MG63 (cell line): Measurements from ENCODE around the gene KIF5A. TPM values are rescaled to one million over a fixed set of nuclear protein-coding genes. Genes with fewer than 3 reads are reported as not detected.
"Not testable (repeated sequence)": the region's sequence is repeated elsewhere in the genome, so short reads cannot be mapped to it uniquely, and the experiment has no call there.

ENCODE experiments used
- DNase-seq: peaks from one replicate; pipeline ENCODE4 v3.0.0-alpha.2; 2020
- H3K27me3 ChIP-seq: fragments of 250-450 bp; sonication (Bioruptor Pico); 2 replicates; pipeline ENCODE4 v1.5.1; 2020; ENCODE audit warnings: mild to moderate bottlenecking, moderate library complexity
- H3K36me3 ChIP-seq: fragments of 250-450 bp; sonication (Bioruptor Pico); 2 replicates; pipeline ENCODE4 v1.5.1; 2020; ENCODE audit warnings: mild to moderate bottlenecking, moderate library complexity
- H3K4me3 ChIP-seq: fragments of 250-450 bp; sonication (Bioruptor Pico); 2 replicates; pipeline ENCODE4 v1.5.1; 2020; ENCODE audit warnings: mild to moderate bottlenecking, moderate library complexity
- H3K9me3 ChIP-seq: fragments of 250-450 bp; sonication (Bioruptor Pico); 2 replicates; pipeline ENCODE4 v1.5.1; 2020; ENCODE audit warnings: mild to moderate bottlenecking, moderate library complexity
- total RNA-seq: library from RNA; depleted of rRNA; stranded (reverse); fragments of >200 nt; shearing (Covaris generic); gene quantifications from 2 replicates; pipeline ENCODE4 v1.2.3, GENCODE V29; 2014; ENCODE audit warnings: low replicate concordance

KIF5A gene
- total RNA-seq, 1 experiment from 2014 or later = not detected

DNA sequence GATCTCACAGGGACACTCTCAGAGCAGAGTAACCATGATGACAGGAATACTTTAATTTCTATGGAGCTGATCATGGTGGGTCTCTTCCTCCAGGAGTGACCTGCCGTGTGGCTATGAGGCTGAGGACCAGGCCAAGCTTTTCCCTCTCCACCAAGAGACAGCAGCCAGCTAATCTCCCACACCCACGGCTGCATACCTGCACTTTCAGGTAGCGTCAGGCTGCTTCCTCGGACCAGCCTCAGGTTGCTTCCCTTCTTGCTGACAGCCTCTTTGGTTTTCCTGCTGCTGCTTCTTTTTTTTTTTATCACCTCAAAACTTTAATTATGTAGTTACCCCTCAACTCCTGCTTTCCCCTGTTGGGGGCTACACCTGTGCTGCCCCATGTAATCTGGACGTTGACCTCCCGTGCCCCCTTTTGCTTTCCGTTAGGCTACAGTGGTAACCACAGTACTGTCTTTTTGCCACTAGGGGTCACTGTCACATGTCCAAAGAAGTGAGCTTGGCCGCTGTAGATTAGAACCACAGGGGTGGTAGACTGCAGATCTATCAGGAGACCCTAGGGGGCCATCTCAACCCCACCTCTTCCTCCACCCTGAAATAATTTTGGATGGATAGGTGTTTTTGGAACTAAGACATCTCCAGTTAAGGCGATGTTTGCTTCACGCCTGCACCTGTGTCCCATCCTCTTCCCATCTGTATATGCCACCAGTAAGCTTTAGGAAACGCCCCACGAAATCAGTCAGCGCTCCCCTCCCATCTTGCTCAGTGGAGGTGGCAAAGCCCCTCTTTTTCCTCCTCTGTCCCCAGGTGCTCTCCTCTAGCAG, 33.4 kb downstream of the KIF5A start:
- peak; percentile 50 for DNase-seq
- Histone ChIP-seq H3K27me3 (peaks cover 3% of the 10 kb centered on the region; the same call in 1 of the 2 replicates), H3K4me3 (no peak overlapping the region), H3K9me3 (no peaks in the 10 kb centered on the region), H3K36me3 (no peaks in the 10 kb centered on the region)

- H3K27me3 ChIP-seq = peaks cover 3% of the 10 kb centered on the region; the same call in 1 of the 2 replicates
- DNase-seq = no peak
- no peaks in the 10 kb centered on the region for H3K9me3 ChIP-seq
- H3K4me3 ChIP-seq = no peak overlapping the region
- no peaks in the 10 kb centered on the region for H3K36me3 ChIP-seq
These were observed 34.2 kb downstream of the KIF5A start for GRCh38 chr12:57584050-57584449.

GRCh38 chr12:57584690-57585089, 34.8 kb downstream of the KIF5A start:
- Histone ChIP-seq H3K27me3 (peaks cover 3% of the 10 kb centered on the region; the same call in 1 of the 2 replicates), H3K36me3 (no peaks in the 10 kb centered on the region), H3K4me3 (no peak overlapping the region), H3K9me3 (no peaks in the 10 kb centered on the region)
- no peak for DNase-seq

GRCh38 chr12:57585156-57585555, 35.3 kb downstream of the KIF5A start:
- H3K36me3 ChIP-seq = no peaks in the 10 kb centered on the region
- no peak for DNase-seq
- no peak overlapping the region for H3K4me3 ChIP-seq

DNA sequence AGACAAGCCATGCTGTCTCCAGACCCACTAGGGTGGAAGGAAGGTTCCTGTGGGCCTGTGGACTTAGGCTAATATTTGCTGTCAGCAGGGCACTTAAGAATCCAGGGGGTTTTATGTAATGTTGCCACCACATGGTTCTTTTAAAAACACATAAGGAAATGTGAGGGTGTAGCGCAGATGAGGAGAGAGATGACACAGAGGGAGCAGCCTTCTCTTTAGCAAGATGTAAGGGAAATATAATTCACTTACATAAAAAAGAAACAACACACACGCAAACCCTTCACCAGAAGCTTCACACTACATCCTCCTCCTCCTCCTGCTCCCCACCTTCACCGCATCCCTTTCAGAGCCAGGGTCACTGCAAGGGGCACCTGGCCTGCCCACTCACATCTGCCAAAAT, 36.3 kb downstream of the KIF5A start:
- Histone ChIP-seq H3K4me3 (no peak overlapping the region), H3K36me3 (no peaks in the 10 kb centered on the region), H3K9me3 (no peaks in the 10 kb centered on the region), H3K27me3 (peaks cover 3% of the 10 kb centered on the region; the same call in 1 of the 2 replicates)
- no peak for DNase-seq

More at GRCh38 chr12:57585156-57585555, 35.3 kb downstream of the KIF5A start:
- Histone ChIP-seq H3K27me3 (peaks cover 3% of the 10 kb centered on the region; the same call in 1 of the 2 replicates), H3K9me3 (no peaks in the 10 kb centered on the region)

GRCh38 chr12:57586832-57587429, 37.1 kb downstream of the KIF5A start:
- no peak for DNase-seq
- Histone ChIP-seq H3K36me3 (no peaks in the 10 kb centered on the region), H3K9me3 (no peaks in the 10 kb centered on the region), H3K27me3 (peaks cover 3% of the 10 kb centered on the region; the same call in 1 of the 2 replicates), H3K4me3 (no peak overlapping the region)

DNA sequence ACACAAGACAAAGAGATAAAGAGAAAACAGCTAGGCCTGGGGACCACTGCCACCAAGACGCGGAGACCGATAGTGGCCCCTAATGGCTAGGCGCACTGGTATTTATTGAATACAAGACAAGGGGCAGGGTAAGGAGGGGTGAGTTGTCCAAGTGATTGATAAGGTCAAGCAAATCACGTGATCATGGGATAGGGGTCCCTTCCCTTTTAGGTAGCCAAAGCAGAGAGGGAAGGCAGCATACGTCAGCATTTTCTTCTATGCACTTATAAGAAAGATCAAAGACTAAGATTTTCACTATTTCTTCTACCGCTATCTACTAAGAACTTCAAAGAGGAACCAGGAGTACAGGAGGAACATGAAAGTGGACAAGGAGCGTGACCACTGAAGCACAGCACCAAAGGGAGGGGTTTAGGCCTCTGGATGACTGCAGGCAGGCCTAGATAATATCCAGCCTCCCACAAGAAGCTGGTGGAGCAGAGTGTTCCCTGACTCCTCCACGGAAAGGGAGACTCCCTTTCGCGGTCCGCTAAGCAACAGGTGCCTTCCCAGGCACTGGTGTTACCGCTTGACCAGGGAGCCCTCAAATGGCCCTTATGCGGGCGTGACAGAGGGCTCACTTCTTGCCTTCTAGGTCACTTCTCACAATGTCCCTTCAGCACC, 39.2 kb downstream of the KIF5A start:
- not testable (repeated sequence) for DNase-seq, H3K4me3 ChIP-seq

DNA sequence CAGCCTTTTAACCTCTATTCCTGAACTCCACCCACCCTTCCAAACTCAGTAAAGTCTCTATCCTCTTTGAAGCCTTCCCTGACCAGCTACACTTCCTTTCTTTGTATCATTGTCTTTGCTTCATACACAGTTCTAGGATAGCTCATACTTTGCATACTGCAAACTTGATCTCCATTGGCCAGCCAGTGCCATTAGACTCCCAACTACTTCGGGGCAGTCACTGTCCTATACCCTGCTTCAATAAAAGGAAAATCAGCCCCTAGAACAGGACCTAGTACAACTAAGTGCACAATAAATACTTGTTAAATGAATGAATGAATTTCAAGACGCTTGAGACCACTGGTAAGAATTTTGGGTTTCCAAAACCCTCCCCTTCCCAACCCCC, 40.6 kb downstream of the KIF5A start:
- peak overlapping the region; percentile 80 for H3K4me3 ChIP-seq
- DNase-seq = no peak
- H3K9me3 ChIP-seq = no peaks in the 10 kb centered on the region
- no peaks in the 10 kb centered on the region; the same call in 1 of the 2 replicates for H3K27me3 ChIP-seq
- no peaks in the 10 kb centered on the region for H3K36me3 ChIP-seq

More for the DNA sequence above, 39.2 kb downstream of the KIF5A start:
- not testable (repeated sequence) for H3K27me3 ChIP-seq, H3K36me3 ChIP-seq, H3K9me3 ChIP-seq

- Histone ChIP-seq H3K9me3 (no peaks in the 10 kb centered on the region), H3K36me3 (no peaks in the 10 kb centered on the region), H3K27me3 (no peaks in the 10 kb centered on the region; the same call in 1 of the 2 replicates), H3K4me3 (peak within 1 kb of the TSS; percentile 80)
- DNase-seq = peak; percentile 66
These were observed 41.3 kb downstream of the KIF5A start, which contains the start of gene PIP4K2C for GRCh38 chr12:57590864-57591781. PIP4K2C (plus strand) TSS chr12:57591192; CDS start chr12:57591290, 98 bp downstream.

DNA sequence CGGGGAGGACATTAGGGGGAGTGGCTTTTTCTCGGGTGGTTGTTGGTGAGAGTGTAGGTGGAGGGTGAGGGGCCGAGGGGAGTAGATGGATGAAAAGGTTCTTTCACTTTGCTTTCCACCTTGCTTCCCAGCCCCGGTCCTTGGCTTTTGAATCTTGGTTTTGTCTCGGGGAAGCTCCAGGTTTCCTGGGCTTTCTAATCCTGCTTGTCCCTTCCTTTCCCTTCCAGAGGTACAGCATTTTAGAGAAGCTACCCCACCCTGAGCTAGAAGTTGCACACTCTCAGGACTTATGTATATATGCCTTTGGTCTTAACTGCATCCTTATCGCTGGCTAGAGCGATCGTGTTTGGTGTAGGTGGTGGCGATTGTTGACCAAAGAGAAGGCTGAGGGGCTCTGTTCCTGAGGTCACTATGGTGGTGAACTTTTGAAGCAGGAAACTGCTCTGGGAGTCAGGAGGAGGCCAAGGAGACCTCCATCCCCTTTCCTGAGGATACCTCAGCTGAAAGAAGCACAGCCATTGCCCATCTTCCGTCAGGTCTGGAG, 42.0 kb downstream of the KIF5A start:
- H3K9me3 ChIP-seq = no peaks in the 10 kb centered on the region
- peak overlapping the region; percentile 80 for H3K4me3 ChIP-seq
- no peaks in the 10 kb centered on the region for H3K36me3 ChIP-seq
- no peak for DNase-seq
- H3K27me3 ChIP-seq = no peaks in the 10 kb centered on the region; the same call in 1 of the 2 replicates

GRCh38 chr12:57592551-57593165, 42.8 kb downstream of the KIF5A start:
- Histone ChIP-seq H3K9me3 (no peaks in the 10 kb centered on the region), H3K36me3 (no peaks in the 10 kb centered on the region), H3K27me3 (no peaks in the 10 kb centered on the region; the same call in 1 of the 2 replicates), H3K4me3 (no peak overlapping the region)
- no peak for DNase-seq

- Histone ChIP-seq H3K27me3 (no peaks in the 10 kb centered on the region), H3K9me3 (no peaks in the 10 kb centered on the region), H3K36me3 (no peaks in the 10 kb centered on the region), H3K4me3 (no peak overlapping the region)
- no peak for DNase-seq
These were observed 43.3 kb downstream of the KIF5A start for GRCh38 chr12:57593187-57593586.

- no peak for DNase-seq
- no peak overlapping the region for H3K4me3 ChIP-seq
- H3K27me3 ChIP-seq = no peaks in the 10 kb centered on the region
- no peaks in the 10 kb centered on the region; the same call in 1 of the 2 replicates for H3K36me3 ChIP-seq
- no peaks in the 10 kb centered on the region for H3K9me3 ChIP-seq
These were observed 50.6 kb downstream of the KIF5A start for GRCh38 chr12:57600395-57600794.

GRCh38 chr12:57602544-57602943, 52.7 kb downstream of the KIF5A start:
- DNase-seq = no peak
- Histone ChIP-seq H3K36me3 (no peaks in the 10 kb centered on the region; the same call in 1 of the 2 replicates), H3K9me3 (no peaks in the 10 kb centered on the region), H3K4me3 (no peak overlapping the region), H3K27me3 (no peaks in the 10 kb centered on the region)

- no peaks in the 10 kb centered on the region for H3K9me3 ChIP-seq
- no peaks in the 10 kb centered on the region; the same call in 1 of the 2 replicates for H3K36me3 ChIP-seq
- H3K4me3 ChIP-seq = no peak overlapping the region
- no peak for DNase-seq
- H3K27me3 ChIP-seq = no peaks in the 10 kb centered on the region
These were observed 53.5 kb downstream of the KIF5A start for GRCh38 chr12:57603324-57603723.
